HG03159 (cell line): ENCODE results near the gene ACKR3.

Source experiments
- ATAC-seq: cut with Tn5 transposase; IDR thresholded peaks from one replicate; pipeline ENCODE4 v1.9.1; 2021; ENCODE audit warnings: mild to moderate bottlenecking, moderate library complexity; ENCODE audit not compliant: unreplicated experiment

The ACKR3 gene

GRCh38 chr2:236548179-236548921, 21.3 kb upstream of the ACKR3 start:
- ATAC-seq, result no peak

- no peak for ATAC-seq
Observed at GRCh38 chr2:236549165-236549564, 20.5 kb upstream of the ACKR3 start.

GRCh38 chr2:236550290-236550689, 19.3 kb upstream of the ACKR3 start:
- no peak for ATAC-seq

GRCh38 chr2:236550701-236551465, 18.7 kb upstream of the ACKR3 start:
- ATAC-seq, result peak; percentile 55

GRCh38 chr2:236551471-236552211, 18.0 kb upstream of the ACKR3 start:
- ATAC-seq, result no peak

GRCh38 chr2:236552212-236552542, 17.4 kb upstream of the ACKR3 start:
- no peak for ATAC-seq

- no peak for ATAC-seq
Observed at GRCh38 chr2:236552581-236553363, 16.9 kb upstream of the ACKR3 start.

GRCh38 chr2:236553522-236553921, 16.1 kb upstream of the ACKR3 start:
- ATAC-seq, result no peak

GRCh38 chr2:236554629-236555282, 14.9 kb upstream of the ACKR3 start:
- no peak for ATAC-seq

GRCh38 chr2:236555481-236555880, 14.1 kb upstream of the ACKR3 start:
- no peak for ATAC-seq

GRCh38 chr2:236557306-236558030, 12.2 kb upstream of the ACKR3 start:
- no peak for ATAC-seq

- ATAC-seq, result no peak
Observed at GRCh38 chr2:236558036-236558435, 11.6 kb upstream of the ACKR3 start.

GRCh38 chr2:236558993-236559978, 10.3 kb upstream of the ACKR3 start:
- ATAC-seq, result peak; percentile 40

- ATAC-seq, result no peak
Observed at GRCh38 chr2:236561874-236562273, 7.8 kb upstream of the ACKR3 start.

GRCh38 chr2:236562434-236562833, 7.2 kb upstream of the ACKR3 start:
- ATAC-seq, result no peak

- ATAC-seq, result no peak
Observed at GRCh38 chr2:236563953-236564352, 5.7 kb upstream of the ACKR3 start.

GRCh38 chr2:236565212-236565611, 4.4 kb upstream of the ACKR3 start:
- no peak for ATAC-seq

- ATAC-seq, result no peak
Observed at GRCh38 chr2:236565879-236566402, 3.7 kb upstream of the ACKR3 start.
